Measurements from ENCODE around the gene ZNF784. TPM values are rescaled to one million over a fixed set of nuclear protein-coding genes. Genes with fewer than 3 reads are reported as not detected.

Gene ZNF784
- total RNA-seq, 3 donors from 2014 or later (not counting 1 experiment from before 2014, with no cell fraction given): 6.4 to 7.9 (median 7.1) TPM

- intact Hi-C loops (cut with micrococcal nuclease): no loop called here
- no peak for TF ChIP-seq CTCF (IDR thresholded peaks at IDR 0.05)
- H3K9me3 ChIP-seq (ENCODE audit: control insufficient read depth, insufficient read depth, low read length): no peaks in the 10 kb centered on the region
- no peaks in the 10 kb centered on the region for H3K27me3 ChIP-seq (ENCODE audit: control insufficient read depth, insufficient read depth, low read length)
- peak overlapping the region in 1 of 2 donors; percentile 22 for H3K27ac Mint-ChIP-seq
- no peak for DNase-seq
- 91% methylated on average over 42 of the region's 43 CpGs for WGBS (ENCODE audit: insufficient coverage)
- no peaks in the 10 kb centered on the region for H3K36me3 Mint-ChIP-seq
- no peak overlapping the region for H3K27ac ChIP-seq (ENCODE audit: low read length)
- no peak for ATAC-seq
- no peak overlapping the region for H3K4me3 Mint-ChIP-seq
- H3K4me3 ChIP-seq (ENCODE audit: low read length): no peak overlapping the region
- H3K4me1 Mint-ChIP-seq: peaks cover 17 to 27% of the 10 kb centered on the region in 2 donors
- no peaks in the 10 kb centered on the region for H3K27me3 Mint-ChIP-seq (ENCODE audit: low read depth in 2 of 2)
- H3K4me1 ChIP-seq (ENCODE audit: control insufficient read depth, insufficient read depth, low read length): peaks cover 14% of the 10 kb centered on the region
- no peaks in the 10 kb centered on the region for H3K9me3 Mint-ChIP-seq
- H3K36me3 ChIP-seq (ENCODE audit: control insufficient read depth, insufficient read depth, low read length): peaks cover 60% of the 10 kb centered on the region
Measured at GRCh38 chr19:55669418-55670279, 45.3 kb upstream of the ZNF784 start.

- Mint-ChIP-seq H3K27ac (no peak overlapping the region), H3K36me3 (no peaks in the 10 kb centered on the region), H3K4me3 (no peak overlapping the region), H3K4me1 (peaks cover 17 to 26% of the 10 kb centered on the region in 2 donors), H3K9me3 (no peaks in the 10 kb centered on the region), H3K27me3 (ENCODE audit: low read depth in 2 of 2) (no peaks in the 10 kb centered on the region)
- H3K27ac ChIP-seq (ENCODE audit: low read length): no peak overlapping the region
- H3K4me1 ChIP-seq (ENCODE audit: control insufficient read depth, insufficient read depth, low read length): peaks cover 9% of the 10 kb centered on the region
- ATAC-seq (no peak), DNase-seq (no peak)
- H3K4me3 ChIP-seq (ENCODE audit: low read length): no peak overlapping the region
- H3K36me3 ChIP-seq (ENCODE audit: control insufficient read depth, insufficient read depth, low read length): peaks cover 66% of the 10 kb centered on the region
- 94% methylated on average over 29 of the region's 30 CpGs for WGBS (ENCODE audit: insufficient coverage)
- TF ChIP-seq CTCF (IDR thresholded peaks at IDR 0.05): no peak
- no peaks in the 10 kb centered on the region for H3K27me3 ChIP-seq (ENCODE audit: control insufficient read depth, insufficient read depth, low read length)
- intact Hi-C loops (cut with micrococcal nuclease): no loop called here
- no peaks in the 10 kb centered on the region for H3K9me3 ChIP-seq (ENCODE audit: control insufficient read depth, insufficient read depth, low read length)
Measured at GRCh38 chr19:55668603-55669348, 44.4 kb upstream of the ZNF784 start.

- H3K9me3 Mint-ChIP-seq: no peaks in the 10 kb centered on the region
- DNase-seq: no peak
- peaks cover 69% of the 10 kb centered on the region for H3K36me3 ChIP-seq (ENCODE audit: control insufficient read depth, insufficient read depth, low read length)
- ATAC-seq: no peak
- no peaks in the 10 kb centered on the region for H3K27me3 ChIP-seq (ENCODE audit: control insufficient read depth, insufficient read depth, low read length)
- intact Hi-C loops (cut with micrococcal nuclease): no loop called here
- WGBS (ENCODE audit: insufficient coverage): 91% methylated on average over 11 of the region's 11 CpGs
- no peak overlapping the region for H3K4me3 Mint-ChIP-seq
- H3K9me3 ChIP-seq (ENCODE audit: control insufficient read depth, insufficient read depth, low read length): no peaks in the 10 kb centered on the region
- H3K27me3 Mint-ChIP-seq (ENCODE audit: low read depth in 2 of 2): no peaks in the 10 kb centered on the region
- peaks cover 9% of the 10 kb centered on the region for H3K4me1 ChIP-seq (ENCODE audit: control insufficient read depth, insufficient read depth, low read length)
- H3K4me1 Mint-ChIP-seq: peaks cover 12 to 33% of the 10 kb centered on the region in 2 donors
- H3K36me3 Mint-ChIP-seq: no peaks in the 10 kb centered on the region
- TF ChIP-seq CTCF (IDR thresholded peaks at IDR 0.05): no peak
- no peak overlapping the region for H3K27ac Mint-ChIP-seq
- H3K27ac ChIP-seq (ENCODE audit: low read length): no peak overlapping the region
- no peak overlapping the region for H3K4me3 ChIP-seq (ENCODE audit: low read length)
Measured at GRCh38 chr19:55667958-55668357, 43.6 kb upstream of the ZNF784 start.

All from natural killer cell (primary cell).